DMS153 treated with DMSO at 0.1 percent for 48 hours (cell line): ENCODE measurements around the gene PRDX2.

ENCODE experiments used
- DNase-seq: peaks from one replicate; lab custom pipeline; 2025; ENCODE audit not compliant: unreplicated experiment; lab: John Stamatoyannopoulos, UW

The PRDX2 gene

DNA sequence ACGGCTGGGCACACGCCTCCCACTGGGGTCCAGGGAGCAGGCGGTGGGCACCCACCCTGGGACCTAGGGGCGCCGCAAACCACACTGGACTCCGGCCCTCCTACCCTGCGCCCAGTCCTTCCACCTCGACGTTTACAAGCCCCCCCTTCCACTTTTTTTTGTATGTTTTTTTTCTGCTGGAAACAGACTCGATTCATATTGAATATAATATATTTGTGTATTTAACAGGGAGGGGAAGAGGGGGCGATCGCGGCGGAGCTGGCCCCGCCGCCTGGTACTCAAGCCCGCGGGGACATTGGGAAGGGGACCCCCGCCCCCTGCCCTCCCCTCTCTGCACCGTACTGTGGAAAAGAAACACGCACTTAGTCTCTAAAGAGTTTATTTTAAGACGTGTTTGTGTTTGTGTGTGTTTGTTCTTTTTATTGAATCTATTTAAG is 8.7 kb downstream of the PRDX2 start:
- DNase-seq, result no peak

DNA sequence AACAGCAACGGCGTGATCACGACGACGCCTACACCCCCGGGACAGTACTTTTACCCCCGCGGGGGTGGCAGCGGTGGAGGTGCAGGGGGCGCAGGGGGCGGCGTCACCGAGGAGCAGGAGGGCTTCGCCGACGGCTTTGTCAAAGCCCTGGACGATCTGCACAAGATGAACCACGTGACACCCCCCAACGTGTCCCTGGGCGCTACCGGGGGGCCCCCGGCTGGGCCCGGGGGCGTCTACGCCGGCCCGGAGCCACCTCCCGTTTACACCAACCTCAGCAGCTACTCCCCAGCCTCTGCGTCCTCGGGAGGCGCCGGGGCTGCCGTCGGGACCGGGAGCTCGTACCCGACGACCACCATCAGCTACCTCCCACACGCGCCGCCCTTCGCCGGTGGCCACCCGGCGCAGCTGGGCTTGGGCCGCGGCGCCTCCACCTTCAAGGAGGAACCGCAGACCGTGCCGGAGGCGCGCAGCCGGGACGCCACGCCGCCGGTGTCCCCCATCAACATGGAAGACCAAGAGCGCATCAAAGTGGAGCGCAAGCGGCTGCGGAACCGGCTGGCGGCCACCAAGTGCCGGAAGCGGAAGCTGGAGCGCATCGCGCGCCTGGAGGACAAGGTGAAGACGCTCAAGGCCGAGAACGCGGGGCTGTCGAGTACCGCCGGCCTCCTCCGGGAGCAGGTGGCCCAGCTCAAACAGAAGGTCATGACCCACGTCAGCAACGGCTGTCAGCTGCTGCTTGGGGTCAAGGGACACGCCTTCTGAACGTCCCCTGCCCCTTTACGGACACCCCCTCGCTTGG is 9.3 kb downstream of the PRDX2 start:
- DNase-seq, result peak; percentile 34

DNA sequence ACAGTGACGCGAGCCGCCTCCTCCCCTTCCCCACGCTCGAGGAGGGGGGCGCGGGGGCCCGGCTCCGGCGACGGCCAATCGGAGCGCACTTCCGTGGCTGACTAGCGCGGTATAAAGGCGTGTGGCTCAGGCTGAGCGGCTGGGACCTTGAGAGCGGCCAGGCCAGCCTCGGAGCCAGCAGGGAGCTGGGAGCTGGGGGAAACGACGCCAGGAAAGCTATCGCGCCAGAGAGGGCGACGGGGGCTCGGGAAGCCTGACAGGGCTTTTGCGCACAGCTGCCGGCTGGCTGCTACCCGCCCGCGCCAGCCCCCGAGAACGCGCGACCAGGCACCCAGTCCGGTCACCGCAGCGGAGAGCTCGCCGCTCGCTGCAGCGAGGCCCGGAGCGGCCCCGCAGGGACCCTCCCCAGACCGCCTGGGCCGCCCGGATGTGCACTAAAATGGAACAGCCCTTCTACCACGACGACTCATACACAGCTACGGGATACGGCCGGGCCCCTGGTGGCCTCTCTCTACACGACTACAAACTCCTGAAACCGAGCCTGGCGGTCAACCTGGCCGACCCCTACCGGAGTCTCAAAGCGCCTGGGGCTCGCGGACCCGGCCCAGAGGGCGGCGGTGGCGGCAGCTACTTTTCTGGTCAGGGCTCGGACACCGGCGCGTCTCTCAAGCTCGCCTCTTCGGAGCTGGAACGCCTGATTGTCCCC is 10.1 kb downstream of the PRDX2 start, which contains the start of gene JUNB:
JUNB (plus strand) TSS at position 142 of the 706 bp plus-strand sequence; CDS start at position 428, 286 bp downstream.
- DNase-seq, result peak; percentile 87

DNA sequence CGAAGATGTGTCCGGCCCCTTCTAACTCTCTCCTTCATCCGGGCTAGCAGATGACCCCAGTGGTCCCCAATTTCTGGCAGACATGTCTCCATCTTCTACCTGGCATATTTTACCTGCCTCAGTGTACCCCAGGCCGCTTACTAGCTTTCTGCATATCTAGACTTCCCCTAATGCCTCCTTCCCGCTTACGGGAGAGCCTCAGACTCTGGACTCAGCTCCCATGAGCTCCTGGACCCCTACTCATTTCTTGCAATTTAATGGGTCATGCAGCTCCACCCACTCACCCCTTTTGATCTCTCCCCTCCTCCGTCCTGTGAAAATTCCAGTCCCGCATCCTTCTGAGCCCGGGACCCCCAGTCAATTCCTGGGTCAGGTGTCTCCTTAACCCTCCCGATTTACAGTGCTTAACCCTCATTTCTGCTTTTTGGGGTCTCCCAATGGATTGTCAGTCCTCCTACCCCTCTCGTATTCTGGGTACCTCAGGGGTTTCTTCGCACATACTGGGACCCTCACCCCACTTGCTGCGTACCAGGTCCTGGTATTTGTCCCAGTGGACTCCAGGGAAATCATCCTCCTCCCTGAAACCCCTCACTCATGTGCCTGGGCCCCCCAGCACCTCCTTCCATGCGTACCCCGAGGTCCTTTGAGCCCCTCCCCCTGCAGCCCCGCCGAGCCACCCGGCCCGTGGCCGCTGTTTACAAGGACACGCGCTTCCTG is 10.8 kb downstream of the PRDX2 start:
- no peak for DNase-seq

DNA sequence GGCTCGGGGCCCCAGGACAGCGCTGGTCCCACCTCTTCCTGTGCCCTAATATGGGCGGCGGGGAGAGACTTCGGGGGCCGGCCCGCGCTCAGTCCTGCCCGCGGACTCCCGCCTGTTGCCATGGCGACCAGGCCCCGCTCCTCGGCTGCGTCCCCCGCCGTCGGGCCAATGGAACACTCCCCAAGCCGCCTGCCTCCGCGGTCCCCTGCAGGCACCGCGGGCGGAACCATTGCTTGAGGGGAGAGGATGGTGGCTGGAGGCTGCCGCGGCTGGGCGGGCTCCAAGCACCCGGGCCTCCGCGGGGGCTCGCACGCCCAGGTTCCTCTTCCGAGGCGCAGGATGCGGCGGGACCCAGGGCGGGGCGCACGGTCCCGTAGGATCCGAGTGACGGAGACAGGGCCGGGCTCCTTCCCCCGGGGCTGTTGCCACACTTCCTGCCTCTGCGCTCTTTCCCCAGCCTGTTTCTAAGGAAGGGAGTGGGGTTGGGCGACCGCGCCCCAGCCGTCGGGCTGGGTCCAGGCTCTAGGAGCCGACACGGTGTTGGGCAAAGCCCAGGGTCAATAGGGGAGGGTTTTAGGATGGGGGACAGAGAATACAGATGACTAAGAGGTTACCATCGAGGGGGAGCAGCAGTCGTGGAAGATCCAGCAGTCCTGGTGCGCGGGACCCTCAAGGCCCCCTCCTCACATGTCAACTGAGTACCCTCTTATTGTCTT is 11.5 kb downstream of the PRDX2 start:
- peak; percentile 77 for DNase-seq

DNA sequence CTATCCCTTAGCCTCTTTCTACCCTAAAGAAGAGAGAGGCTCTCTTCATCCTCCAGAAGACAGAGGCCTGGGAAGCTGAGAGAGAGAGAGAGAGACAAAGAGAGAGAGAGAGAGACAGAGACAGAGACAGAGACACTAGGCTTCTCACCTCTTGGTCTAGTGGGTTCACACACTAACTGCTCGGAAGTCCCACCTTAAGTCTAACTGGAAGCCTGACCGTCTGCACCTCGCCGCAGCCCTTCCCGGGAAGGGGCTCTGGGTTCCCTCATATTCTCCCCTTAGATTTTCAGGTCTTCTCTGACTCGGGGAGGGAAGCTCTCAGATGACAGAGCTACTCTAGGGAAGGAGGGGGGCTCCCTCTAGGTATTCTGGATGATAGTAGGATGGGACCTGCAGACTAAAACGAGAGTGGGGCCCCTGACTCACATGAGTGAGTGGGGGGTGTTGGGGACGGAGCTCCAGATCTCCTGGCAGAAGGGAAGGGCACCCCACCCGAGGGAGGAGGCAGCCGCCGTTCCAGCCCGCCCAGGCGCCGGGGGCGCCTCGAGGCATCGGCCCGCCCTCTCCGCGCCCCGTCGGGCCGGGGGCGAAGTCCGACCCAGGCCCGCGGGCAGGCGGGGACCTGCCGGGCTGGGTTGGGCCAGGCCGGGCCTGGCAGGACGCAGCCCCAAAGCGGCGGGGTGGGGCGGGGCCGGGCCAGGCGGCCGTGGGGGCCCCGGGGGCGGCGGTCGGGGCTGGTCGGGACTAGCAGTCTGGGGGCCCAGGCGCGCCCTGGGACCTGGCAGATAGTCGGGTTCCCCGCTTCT is 12.3 kb downstream of the PRDX2 start:
- no peak for DNase-seq

DNA sequence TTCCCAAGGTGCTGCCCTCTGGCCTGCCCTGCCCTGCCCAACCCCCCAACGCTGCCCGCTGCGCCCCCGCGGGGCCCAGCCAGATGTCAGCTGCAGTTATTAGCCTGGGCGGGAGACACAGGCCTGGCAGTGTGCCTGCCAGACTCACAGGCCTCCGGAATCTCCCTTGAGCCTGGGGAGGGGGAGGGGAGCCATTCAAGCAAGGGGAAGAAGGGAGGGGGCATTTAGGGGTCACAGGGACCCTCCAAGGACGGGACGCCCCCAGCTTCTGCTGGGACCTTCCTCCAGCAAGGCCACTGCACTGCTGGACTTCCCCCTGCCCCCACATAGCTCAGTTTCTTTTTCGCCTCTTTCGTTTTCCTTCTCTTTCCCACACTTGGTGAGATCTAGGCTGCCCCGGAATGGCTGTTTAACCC is 12.9 kb downstream of the PRDX2 start:
- DNase-seq, result peak; percentile 35

DNA sequence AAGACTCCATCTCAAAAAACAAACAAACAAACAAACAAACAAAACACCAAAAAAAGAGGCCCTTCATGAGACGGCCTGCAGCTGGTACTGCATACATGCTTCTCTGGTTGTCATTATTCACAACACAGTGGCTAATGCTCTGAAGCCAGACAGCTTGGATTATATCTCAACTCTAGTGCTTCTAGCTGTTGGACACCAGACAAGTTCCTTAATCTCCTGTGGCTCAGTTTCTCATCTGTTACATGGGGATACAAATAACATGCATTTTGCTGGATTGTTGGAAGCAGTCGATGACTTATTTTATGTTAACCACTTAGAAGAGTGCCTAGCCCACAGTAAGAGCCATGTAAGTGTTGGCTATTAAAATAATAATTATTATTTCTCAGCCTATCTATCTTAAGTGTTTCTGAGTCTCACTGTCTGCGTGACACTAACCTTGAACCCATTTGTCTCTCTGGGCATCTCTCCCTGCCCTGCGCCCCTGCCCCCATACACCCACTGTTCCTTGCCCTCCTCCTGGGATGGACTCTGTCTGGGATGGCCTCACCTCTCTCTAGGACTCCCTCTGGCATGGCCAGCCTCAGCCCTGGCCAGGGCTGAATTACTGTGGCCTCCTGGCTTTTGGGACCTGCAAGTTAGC is 13.4 kb downstream of the PRDX2 start:
- no peak for DNase-seq

DNA sequence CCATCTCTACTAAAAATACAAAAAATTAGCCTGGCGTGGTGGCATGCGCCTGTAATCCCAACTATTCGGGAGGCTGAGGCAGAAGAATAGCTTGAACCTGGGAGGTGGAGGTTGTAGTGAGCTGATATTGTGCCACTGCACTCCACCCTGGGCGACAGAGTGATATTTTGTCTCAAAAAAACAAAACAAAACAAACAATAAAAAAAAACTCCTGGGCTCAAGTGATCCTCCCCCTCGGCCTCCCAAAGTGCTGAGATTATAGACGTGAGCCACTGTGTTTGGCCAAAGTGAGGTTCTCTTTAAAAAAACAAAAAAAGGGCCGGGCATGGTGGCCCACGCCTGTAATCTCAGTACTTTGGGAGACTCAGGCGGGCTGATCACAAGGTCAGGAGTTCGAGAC is 14.1 kb downstream of the PRDX2 start:
- DNase-seq, result no peak

DNA sequence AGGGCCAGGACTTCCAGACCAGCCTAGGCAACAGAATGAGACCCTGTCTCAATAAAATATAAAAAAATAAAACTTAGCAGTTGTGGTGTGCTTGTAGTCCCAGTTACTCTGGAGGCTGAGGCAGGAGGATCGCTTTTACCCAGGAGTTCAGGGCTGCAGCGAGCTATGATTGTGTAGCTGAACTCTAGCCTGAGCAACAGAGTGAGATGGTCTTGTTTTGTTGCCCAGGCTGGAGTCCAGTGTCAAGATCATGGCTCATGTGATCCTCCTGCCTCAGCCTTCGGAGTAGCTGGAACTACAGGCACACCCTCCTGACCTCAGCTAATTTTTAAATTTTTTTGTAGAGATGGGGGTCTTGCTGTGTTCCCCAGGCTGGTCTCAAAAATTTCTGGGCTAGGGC is 14.6 kb downstream of the PRDX2 start:
- DNase-seq, result no peak

DNA sequence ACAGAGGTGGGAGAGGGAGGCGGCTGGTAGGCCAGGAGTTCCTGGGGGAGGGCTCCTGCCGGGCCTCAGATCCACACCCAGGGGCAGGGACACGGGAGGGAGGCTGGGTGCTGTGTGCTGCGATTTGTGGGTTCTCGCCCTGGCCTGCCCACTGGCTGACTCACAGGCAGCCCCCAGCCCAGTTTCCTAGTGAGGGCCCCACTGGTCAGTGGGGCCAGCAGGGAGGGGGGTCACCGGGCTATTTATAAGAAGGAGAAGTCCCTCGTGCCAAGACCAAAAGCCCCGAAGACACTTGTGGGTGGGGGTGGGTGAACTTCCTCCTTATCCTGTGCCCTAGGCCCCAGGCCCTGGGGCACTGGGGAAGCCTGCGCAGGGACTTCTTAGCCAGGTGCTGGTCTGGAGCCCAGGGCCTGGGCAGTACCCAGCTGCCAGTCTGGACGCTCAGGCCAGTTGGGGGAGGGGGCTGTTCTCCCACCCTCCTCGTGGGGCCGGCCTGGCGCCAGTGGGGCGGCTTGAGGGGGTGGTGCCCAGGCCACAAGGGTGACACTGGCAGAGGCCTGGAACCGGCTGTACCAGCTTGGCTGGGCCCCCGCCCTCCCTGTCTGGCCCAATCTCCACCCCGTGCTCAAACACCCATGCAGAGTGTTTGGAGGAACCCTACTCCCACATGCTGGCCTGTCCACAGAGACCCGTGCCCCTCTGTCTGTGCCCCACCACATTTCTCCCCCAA is 15.3 kb downstream of the PRDX2 start:
- DNase-seq, result no peak

DNA sequence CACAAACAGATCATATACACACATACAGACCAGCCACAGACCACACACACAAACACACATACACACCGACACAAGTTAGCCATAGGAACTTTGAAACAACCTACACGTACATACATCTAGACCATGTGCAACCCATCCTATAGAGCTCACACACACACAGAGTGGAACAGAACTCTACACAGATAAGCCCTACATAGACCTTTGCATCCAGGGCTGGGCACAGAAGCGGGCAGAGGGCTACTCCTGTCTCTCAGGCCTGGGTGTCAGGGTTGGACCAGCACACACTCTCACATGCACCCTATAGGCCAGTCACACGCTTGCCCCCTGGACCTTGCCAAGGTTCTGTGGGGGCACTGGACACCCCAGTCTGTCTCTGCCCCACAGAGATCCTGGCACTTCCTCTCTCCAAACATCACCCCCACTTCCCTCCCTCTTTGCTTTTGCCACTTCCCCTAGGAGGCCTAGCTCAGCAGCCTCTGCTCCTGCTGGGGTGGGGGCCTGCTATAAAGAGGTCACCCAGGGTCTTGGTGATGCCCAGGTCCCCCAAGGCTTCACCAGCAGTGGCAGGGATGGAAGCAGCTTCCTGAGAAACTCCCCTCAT is 16.1 kb downstream of the PRDX2 start:
- DNase-seq, result no peak

DNA sequence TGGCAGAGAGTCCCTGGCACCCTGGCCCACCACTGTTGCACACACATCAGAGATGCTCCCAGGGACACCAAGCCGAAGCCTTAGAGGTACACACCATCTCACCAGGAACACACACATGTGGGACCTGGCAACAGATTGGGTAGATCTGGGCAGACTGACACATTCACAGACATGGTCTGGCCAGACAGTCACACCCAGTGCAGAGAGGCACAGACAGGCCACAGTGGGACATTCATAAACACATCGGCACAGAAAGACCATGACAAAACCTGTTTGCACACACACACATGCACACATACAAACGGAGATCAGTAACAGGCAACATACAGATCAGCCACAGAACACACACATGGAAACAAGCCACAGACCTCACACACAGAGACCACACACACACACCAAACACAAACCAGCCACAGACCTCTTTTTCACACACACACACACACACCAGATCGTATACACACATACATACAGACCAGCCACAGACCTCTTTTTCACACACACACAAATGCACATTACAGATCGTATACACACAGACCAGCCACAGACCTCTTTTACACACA is 16.6 kb downstream of the PRDX2 start:
- no peak for DNase-seq

DNA sequence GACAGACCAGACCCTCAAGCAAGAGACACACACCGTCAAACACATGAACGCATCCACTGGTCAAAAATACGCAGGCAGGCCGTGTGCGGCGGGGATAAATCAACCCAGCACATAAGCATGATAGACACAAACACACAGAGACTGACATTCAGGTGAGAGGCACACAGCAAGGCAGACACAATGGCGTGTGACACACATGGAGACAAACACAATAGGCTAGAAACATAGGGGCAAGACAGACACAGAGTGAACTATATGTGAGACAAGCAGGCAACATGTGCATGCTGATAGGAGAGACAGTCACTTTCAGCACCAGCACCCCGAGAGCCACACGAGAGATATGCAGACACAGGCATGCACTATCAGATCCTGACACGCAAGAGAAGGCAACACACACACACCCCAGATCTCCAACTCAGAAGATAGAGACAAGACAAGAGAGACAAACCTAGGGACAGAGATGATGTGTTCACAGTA is 17.2 kb downstream of the PRDX2 start:
- DNase-seq, result no peak

DNA sequence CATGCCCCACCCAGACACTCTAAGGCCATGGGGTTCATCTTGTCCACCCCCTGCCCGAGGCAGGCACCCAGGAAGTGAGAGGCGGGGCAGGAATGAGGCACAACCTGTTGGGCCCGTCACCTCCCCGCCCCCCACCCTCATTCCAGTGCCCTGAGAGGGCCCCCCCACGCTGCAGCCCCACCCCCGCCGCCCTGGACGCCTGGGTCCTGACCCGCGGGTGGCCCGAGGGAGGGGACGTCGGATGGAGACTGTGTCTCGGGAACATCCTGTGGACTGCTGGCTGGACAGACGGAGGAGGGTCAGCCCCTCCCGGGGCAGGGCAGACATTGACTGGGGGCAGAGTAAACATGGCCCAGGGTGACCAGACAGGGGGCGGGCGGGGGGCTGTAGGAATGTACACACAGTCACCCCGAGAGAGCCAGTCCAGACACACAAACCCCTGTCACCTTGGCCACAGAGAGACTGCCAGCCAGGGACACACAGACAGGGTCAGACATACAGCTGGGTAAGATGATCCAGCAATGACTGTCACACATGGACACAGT is 17.7 kb downstream of the PRDX2 start:
- DNase-seq, result no peak

DNA sequence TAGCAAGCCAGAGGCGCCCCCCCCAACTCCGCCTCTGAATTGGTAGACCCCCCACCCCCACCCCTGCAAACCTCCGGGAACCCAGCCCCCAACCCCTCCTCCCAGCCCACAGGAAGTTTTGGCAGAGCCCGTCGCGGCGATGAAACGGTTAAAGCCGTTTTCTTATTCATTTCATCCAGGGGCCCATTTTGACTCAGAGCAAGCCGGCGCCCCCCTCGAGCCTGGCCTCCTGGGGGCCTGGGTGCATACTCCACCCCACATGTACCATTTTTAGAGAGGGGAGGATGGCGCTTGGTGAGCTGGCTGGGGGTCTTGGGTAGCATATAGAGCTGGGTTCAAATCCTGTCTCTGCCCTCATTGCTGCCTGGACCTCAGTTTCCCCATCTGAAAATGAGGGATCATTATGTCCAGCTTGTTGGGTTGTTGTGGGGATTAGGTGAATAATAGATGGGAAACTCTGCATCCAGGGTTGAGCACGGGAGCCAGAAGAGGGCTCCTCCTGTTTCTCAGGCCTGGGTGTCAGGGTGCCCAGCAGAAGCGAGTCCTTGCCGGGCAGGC is 18.2 kb downstream of the PRDX2 start:
- no peak for DNase-seq

DNA sequence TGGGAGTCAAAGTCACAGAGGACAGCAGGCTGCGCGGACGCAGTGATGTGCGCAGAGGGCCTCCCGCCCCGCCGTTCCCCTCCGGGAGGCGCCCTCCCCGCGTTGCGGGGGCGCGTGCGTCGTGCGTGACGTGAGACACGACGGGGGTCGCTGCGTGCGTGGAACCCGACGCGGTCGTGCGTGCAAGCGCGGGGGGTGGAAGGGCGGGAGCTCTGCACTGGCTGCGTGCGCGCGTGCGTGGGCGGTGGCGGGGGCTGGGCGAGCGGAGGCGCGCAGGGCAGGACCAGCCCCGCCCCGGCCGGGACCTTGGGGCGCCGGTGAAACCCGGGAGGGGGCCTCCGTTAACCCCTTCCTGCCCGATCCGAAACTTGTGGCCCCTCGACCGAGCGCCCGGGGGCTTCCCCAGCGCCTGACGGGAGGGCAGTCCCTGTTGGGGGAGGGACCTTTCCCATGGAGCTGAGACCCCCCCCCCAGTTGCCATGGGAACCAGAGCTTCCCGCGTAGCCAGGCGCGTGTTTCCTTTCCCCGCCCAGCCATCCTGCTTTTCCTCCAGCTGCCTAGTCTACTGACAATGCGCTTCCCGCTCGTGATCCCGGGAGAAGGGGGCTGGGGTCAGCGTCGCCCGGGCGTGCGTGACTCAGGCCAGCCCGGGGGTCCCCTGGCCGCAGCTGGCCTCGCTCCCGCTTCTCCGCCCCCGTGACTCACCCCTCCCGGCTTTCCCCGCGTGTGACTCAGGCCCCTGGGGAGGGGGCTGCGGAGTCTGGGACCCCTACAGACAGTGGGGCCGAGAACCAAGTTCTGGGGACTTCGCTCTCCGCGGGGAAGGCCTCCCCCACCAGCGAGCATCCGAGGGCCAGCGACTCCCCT is 18.9 kb downstream of the PRDX2 start:
- DNase-seq, result peak; percentile 37
